ENCODE results near the gene FXYD4. TPM values are rescaled to one million over a fixed set of nuclear protein-coding genes. Genes with fewer than 3 reads are reported as not detected.

FXYD4 gene
- total RNA-seq, 1 donor from 2014 or later, result not detected

GRCh38 chr10:43373461-43373860 is 2.0 kb downstream of the FXYD4 start:
- H3K27ac ChIP-seq, result no peak overlapping the region
- intact Hi-C loops (cut with DNase I), result no loop called here
- H3K4me3 ChIP-seq, result no peak overlapping the region
- no peaks in the 10 kb centered on the region for H3K27me3 ChIP-seq
- no peaks in the 10 kb centered on the region for H3K36me3 ChIP-seq
- H3K4me1 ChIP-seq, result no peaks in the 10 kb centered on the region
- TF ChIP-seq POLR2AphosphoS5 (IDR thresholded peaks at IDR 0.05; ENCODE audit: insufficient read depth in 1 of 2, low read depth in 1 of 2) (no peak), POLR2A (IDR thresholded peaks at IDR 0.05) (no peak), CTCF (IDR thresholded peaks at IDR 0.05) (no peak)
- DNase-seq (ENCODE audit: extremely low spot score in 2 of 2), result no peak
- no peaks in the 10 kb centered on the region for H3K9me3 ChIP-seq

GRCh38 chr10:43374194-43374593 is 2.8 kb downstream of the FXYD4 start:
- intact Hi-C loops (cut with DNase I), result no loop called here
- DNase-seq (ENCODE audit: extremely low spot score in 2 of 2), result no peak
- Histone ChIP-seq H3K27me3 (no peaks in the 10 kb centered on the region), H3K4me3 (no peak overlapping the region), H3K36me3 (no peaks in the 10 kb centered on the region), H3K27ac (no peak overlapping the region), H3K4me1 (no peaks in the 10 kb centered on the region), H3K9me3 (no peaks in the 10 kb centered on the region)
- TF ChIP-seq POLR2AphosphoS5 (IDR thresholded peaks at IDR 0.05; ENCODE audit: insufficient read depth in 1 of 2, low read depth in 1 of 2), result no peak
- no peak for TF ChIP-seq POLR2A (IDR thresholded peaks at IDR 0.05)
- TF ChIP-seq CTCF (IDR thresholded peaks at IDR 0.05), result no peak

- DNase-seq (ENCODE audit: extremely low spot score in 2 of 2), result no peak
- intact Hi-C loops (cut with DNase I), result no loop called here
These were observed 4.1 kb downstream of the FXYD4 start for GRCh38 chr10:43375401-43376020.

GRCh38 chr10:43376046-43376635 is 4.7 kb downstream of the FXYD4 start:
- DNase-seq (ENCODE audit: extremely low spot score in 2 of 2), result no peak
- H3K9me3 ChIP-seq, result no peaks in the 10 kb centered on the region
- intact Hi-C loops (cut with DNase I), result no loop called here

More at GRCh38 chr10:43375401-43376020, 4.1 kb downstream of the FXYD4 start:
- TF ChIP-seq POLR2AphosphoS5 (IDR thresholded peaks at IDR 0.05; ENCODE audit: insufficient read depth in 1 of 2, low read depth in 1 of 2) (no peak), CTCF (IDR thresholded peaks at IDR 0.05) (no peak), POLR2A (IDR thresholded peaks at IDR 0.05) (no peak)
- H3K9me3 ChIP-seq, result no peaks in the 10 kb centered on the region
- H3K27ac ChIP-seq, result no peak overlapping the region
- H3K4me1 ChIP-seq, result no peaks in the 10 kb centered on the region
- no peak overlapping the region for H3K4me3 ChIP-seq
- no peaks in the 10 kb centered on the region for H3K27me3 ChIP-seq
- H3K36me3 ChIP-seq, result no peaks in the 10 kb centered on the region

More at GRCh38 chr10:43376046-43376635, 4.7 kb downstream of the FXYD4 start:
- Histone ChIP-seq H3K4me1 (no peaks in the 10 kb centered on the region), H3K36me3 (no peaks in the 10 kb centered on the region), H3K4me3 (no peak overlapping the region), H3K27me3 (no peaks in the 10 kb centered on the region), H3K27ac (no peak overlapping the region)
- TF ChIP-seq POLR2A (IDR thresholded peaks at IDR 0.05), result no peak
- TF ChIP-seq POLR2AphosphoS5 (IDR thresholded peaks at IDR 0.05; ENCODE audit: insufficient read depth in 1 of 2, low read depth in 1 of 2), result no peak
- TF ChIP-seq CTCF (IDR thresholded peaks at IDR 0.05), result no peak
